Measurements from ENCODE around the gene PAPPA2.

GRCh38 chr1:176696109-176696508, 233.1 kb downstream of the PAPPA2 start:
- TF ChIP-seq POLR2A (IDR thresholded peaks at IDR 0.05; ENCODE audit: low read depth, low read length), result no peak
- TF ChIP-seq, protein P1, sequence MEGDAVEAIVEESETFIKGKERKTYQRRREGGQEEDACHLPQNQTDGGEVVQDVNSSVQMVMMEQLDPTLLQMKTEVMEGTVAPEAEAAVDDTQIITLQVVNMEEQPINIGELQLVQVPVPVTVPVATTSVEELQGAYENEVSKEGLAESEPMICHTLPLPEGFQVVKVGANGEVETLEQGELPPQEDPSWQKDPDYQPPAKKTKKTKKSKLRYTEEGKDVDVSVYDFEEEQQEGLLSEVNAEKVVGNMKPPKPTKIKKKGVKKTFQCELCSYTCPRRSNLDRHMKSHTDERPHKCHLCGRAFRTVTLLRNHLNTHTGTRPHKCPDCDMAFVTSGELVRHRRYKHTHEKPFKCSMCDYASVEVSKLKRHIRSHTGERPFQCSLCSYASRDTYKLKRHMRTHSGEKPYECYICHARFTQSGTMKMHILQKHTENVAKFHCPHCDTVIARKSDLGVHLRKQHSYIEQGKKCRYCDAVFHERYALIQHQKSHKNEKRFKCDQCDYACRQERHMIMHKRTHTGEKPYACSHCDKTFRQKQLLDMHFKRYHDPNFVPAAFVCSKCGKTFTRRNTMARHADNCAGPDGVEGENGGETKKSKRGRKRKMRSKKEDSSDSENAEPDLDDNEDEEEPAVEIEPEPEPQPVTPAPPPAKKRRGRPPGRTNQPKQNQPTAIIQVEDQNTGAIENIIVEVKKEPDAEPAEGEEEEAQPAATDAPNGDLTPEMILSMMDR (conservative IDR thresholded peaks at IDR 0.05; ENCODE audit: low read depth, low read length), result no peak
